Neural cell (in vitro differentiated cells): ENCODE measurements around the gene DZIP1.

Experiments used
- CTCF ChIP-seq: fragments of 450-650 bp; IDR thresholded peaks from 2 replicates; pipeline ENCODE4 v1.5.1; 2014; ENCODE audit warnings: antibody characterized with exemption, mild to moderate bottlenecking, moderate library complexity; ENCODE audit not compliant: poor library complexity, severe bottlenecking
- EP300 ChIP-seq: fragments of 450-650 bp; conservative IDR thresholded peaks from 2 replicates; pipeline ENCODE4 v1.6.1; 2014; ENCODE audit warnings: antibody characterized with exemption, mild to moderate bottlenecking, moderate library complexity; ENCODE audit not compliant: poor library complexity, severe bottlenecking
- EZH2 ChIP-seq: fragments of 200-600, 300-800 bp; shearing (Covaris generic), sonication (generic); IDR thresholded peaks from 2 replicates; pipeline ENCODE4 v1.6.1; 2014; ENCODE audit warnings: antibody characterized with exemption, low read length, borderline replicate concordance, mild to moderate bottlenecking; ENCODE audit not compliant: insufficient read depth, poor library complexity, severe bottlenecking
- MXI1 ChIP-seq: fragments of 450-650 bp; conservative IDR thresholded peaks from 2 replicates; pipeline ENCODE4 v1.6.1; 2014; ENCODE audit warnings: antibody characterized with exemption, mild to moderate bottlenecking; ENCODE audit not compliant: poor library complexity, severe bottlenecking
- POLR2AphosphoS5 ChIP-seq: IDR thresholded peaks from 2 replicates; pipeline ENCODE4 v1.6.1; 2012
- RAD21 ChIP-seq: fragments of 450-650 bp; conservative IDR thresholded peaks from 2 replicates; pipeline ENCODE4 v1.6.1; 2014; ENCODE audit warnings: antibody characterized with exemption, mild to moderate bottlenecking, moderate library complexity
- REST ChIP-seq: IDR thresholded peaks from 2 replicates; pipeline ENCODE4 v1.6.1; 2012; ENCODE audit warnings: borderline replicate concordance
- SMC3 ChIP-seq: fragments of 450-650 bp; conservative IDR thresholded peaks from 2 replicates; pipeline ENCODE4 v1.6.1; 2014; ENCODE audit warnings: antibody characterized with exemption, mild to moderate bottlenecking, moderate library complexity; ENCODE audit not compliant: poor library complexity

GRCh38 chr13:95608640-95609323 lies 35.7 kb downstream of the DZIP1 start:
- TF ChIP-seq CTCF (no peak), EZH2 (no peak), EP300 (no peak), RAD21 (no peak), SMC3 (no peak), POLR2AphosphoS5 (no peak), MXI1 (no peak), REST (no peak)
